ENCODE data around the gene MTMR6. TPM values are rescaled to one million over a fixed set of nuclear protein-coding genes. Genes with fewer than 3 reads are reported as not detected.

Gene MTMR6
- total RNA-seq, 4 donors from 2014 or later: 15.3 to 20.5 (median 17.8) TPM

GRCh38 chr13:25310891-25311290 lies 23.6 kb upstream of the MTMR6 start:
- no peak for TF ChIP-seq CTCF (IDR thresholded peaks at IDR 0.05)
- ATAC-seq (ENCODE audit: low FRiP score) (no peak), DNase-seq (ENCODE audit: low spot score) (no peak)

- no peak for ATAC-seq (ENCODE audit: low FRiP score)
- DNase-seq (ENCODE audit: low spot score): no peak
- TF ChIP-seq CTCF (IDR thresholded peaks at IDR 0.05): no peak
These were observed 19.6 kb upstream of the MTMR6 start for GRCh38 chr13:25306671-25307464.

GRCh38 chr13:25302121-25302520 lies 14.8 kb upstream of the MTMR6 start:
- no peak for TF ChIP-seq CTCF (IDR thresholded peaks at IDR 0.05)
- ATAC-seq (ENCODE audit: low FRiP score) (no peak), DNase-seq (ENCODE audit: low spot score) (no peak)

GRCh38 chr13:25301347-25302113 lies 14.2 kb upstream of the MTMR6 start, which contains the start of gene NUP58:
TSS of gene NUP58 (plus strand) at chr13:25301625. CDS start at chr13:25301774, 149 bp downstream.
- no peak for TF ChIP-seq CTCF (IDR thresholded peaks at IDR 0.05)
- ATAC-seq (ENCODE audit: low FRiP score) (peak; percentile 99), DNase-seq (ENCODE audit: low spot score) (peak; percentile 70)

GRCh38 chr13:25300861-25301346 lies 13.6 kb upstream of the MTMR6 start:
- ATAC-seq (ENCODE audit: low FRiP score): peak; percentile 50
- TF ChIP-seq CTCF (IDR thresholded peaks at IDR 0.05): no peak
- no peak for DNase-seq (ENCODE audit: low spot score)

- ATAC-seq (ENCODE audit: low FRiP score): no peak
- no peak for TF ChIP-seq CTCF (IDR thresholded peaks at IDR 0.05)
- no peak for DNase-seq (ENCODE audit: low spot score)
These were observed 8.4 kb upstream of the MTMR6 start for GRCh38 chr13:25295701-25296100.

All from omental fat pad (tissue), 4 donors.